HG02588 (cell line): ENCODE results near the gene LOXL3.

Experiments
- ATAC-seq: cut with Tn5 transposase; IDR thresholded peaks from one replicate; pipeline ENCODE4 v1.9.1; 2021; ENCODE audit warnings: mild to moderate bottlenecking, moderate library complexity; ENCODE audit not compliant: unreplicated experiment

The LOXL3 gene, protein sequence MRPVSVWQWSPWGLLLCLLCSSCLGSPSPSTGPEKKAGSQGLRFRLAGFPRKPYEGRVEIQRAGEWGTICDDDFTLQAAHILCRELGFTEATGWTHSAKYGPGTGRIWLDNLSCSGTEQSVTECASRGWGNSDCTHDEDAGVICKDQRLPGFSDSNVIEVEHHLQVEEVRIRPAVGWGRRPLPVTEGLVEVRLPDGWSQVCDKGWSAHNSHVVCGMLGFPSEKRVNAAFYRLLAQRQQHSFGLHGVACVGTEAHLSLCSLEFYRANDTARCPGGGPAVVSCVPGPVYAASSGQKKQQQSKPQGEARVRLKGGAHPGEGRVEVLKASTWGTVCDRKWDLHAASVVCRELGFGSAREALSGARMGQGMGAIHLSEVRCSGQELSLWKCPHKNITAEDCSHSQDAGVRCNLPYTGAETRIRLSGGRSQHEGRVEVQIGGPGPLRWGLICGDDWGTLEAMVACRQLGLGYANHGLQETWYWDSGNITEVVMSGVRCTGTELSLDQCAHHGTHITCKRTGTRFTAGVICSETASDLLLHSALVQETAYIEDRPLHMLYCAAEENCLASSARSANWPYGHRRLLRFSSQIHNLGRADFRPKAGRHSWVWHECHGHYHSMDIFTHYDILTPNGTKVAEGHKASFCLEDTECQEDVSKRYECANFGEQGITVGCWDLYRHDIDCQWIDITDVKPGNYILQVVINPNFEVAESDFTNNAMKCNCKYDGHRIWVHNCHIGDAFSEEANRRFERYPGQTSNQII

GRCh38 chr2:74553892-74554819, at the start of gene LOXL3, which contains the start of gene DOK1:
Gene LOXL3, minus strand, starts transcription at chr2:74553942. Its CDS starts 1,308 bp downstream, at chr2:74552634.
Gene DOK1, plus strand, starts transcription at chr2:74554720. Its CDS starts 35 bp downstream, at chr2:74554755.
- peak; percentile 53 for ATAC-seq

GRCh38 chr2:74602586-74603281, 49.0 kb upstream of the LOXL3 start:
- ATAC-seq: no peak

DNA sequence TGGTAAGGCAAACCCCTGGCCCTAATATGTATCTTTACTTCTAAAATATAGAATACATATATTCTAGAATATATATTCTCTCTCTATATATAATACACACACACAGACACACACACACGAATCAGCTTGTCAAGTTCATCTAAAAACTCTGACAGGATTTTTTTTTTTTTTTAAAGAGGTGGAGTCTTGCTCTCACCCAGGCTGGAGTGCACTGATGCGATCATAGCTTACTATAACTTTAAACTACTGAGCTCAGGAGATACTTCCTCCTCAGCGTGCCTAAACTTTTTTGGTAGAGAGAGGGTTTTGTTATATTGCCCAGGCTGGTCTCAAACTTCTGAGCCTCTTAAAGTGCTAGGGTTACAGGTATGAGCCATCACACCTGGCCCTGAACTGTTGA, 45.9 kb upstream of the LOXL3 start:
- ATAC-seq: no peak

DNA sequence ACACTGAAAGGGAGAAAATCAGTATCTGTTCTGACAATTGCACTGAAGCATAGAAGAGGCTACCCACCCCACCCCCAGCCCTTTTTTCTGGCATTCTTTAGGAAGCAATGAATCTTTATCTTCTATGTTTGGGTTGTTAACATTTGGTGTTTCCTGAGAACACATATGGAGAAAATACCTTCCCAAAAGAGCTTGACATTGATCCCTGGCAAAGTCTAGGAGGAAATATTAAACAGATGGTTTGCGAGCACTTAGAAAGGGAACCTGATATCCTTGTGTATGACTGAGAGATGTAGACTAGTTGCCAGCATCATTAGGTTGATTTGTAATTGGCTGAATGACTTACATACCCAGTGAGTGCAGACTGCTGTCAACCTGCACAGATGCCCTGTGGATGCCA, 43.7 kb upstream of the LOXL3 start:
- no peak for ATAC-seq

DNA sequence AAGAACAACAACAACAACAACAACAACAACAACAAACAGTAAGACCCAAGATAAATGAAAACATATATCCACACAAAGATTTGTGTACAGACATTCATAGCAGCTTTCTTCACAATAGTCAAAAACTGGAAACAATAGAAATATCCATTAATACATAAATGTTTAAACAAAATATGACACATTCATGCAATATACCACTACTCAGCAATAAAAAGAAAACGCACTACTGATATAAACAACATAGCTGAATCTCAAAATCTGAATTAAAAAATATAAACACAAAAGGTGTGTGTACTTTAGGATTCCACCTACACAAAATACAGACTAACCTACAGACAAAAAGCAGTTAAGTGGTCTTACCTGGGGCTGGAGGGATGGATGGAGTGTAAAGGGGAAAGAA, 42.8 kb upstream of the LOXL3 start:
- ATAC-seq: no peak

- ATAC-seq: no peak
These were observed 40.4 kb upstream of the LOXL3 start for GRCh38 chr2:74593826-74594772.

DNA sequence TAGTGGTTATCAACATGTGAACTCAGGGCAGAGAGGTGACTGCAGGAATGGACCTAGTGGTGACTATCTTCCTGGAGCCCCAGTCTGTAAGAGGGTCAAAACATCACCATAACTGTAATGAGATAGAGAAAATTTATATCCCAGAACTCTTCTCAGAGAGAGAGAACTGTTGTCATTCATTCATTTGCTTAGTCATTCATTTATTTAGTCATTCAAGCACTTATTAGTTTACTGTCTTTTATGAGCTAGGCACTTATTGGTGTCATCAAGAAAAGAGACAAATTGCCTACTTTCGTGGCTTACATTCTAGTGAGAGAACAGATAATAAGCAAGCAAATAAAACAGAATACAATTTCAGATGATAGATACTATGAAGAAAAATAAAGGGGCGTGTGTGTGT, 34.9 kb upstream of the LOXL3 start:
- ATAC-seq: no peak

DNA sequence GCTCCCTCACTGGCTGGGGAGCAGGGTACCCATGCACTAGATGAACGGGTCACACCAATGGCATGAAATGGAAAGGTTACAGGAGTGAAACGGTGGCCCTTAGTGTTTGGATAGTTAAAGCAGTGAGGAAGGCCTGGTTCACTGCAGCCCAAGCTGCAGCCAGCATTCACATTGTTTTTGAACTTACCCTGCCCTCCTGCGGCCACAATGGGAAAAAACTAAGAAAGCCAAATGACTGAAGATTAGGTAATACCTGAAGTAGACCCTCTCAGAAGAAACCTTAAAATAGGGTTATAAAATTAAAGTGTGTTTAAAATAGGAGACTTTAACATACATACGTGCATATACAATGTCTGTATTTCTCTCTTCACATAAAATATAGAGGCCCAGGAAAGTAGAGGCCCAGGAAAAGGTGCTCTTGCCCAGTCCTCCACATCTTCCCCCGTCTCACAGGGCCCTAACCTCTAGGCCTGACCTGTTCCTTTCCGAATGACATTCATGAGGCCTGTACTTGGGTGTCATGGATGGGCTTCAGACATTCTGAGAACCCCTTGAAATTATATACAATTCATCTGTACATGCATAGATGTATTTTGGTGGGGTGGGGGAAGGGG, 34.0 kb upstream of the LOXL3 start:
- no peak for ATAC-seq

DNA sequence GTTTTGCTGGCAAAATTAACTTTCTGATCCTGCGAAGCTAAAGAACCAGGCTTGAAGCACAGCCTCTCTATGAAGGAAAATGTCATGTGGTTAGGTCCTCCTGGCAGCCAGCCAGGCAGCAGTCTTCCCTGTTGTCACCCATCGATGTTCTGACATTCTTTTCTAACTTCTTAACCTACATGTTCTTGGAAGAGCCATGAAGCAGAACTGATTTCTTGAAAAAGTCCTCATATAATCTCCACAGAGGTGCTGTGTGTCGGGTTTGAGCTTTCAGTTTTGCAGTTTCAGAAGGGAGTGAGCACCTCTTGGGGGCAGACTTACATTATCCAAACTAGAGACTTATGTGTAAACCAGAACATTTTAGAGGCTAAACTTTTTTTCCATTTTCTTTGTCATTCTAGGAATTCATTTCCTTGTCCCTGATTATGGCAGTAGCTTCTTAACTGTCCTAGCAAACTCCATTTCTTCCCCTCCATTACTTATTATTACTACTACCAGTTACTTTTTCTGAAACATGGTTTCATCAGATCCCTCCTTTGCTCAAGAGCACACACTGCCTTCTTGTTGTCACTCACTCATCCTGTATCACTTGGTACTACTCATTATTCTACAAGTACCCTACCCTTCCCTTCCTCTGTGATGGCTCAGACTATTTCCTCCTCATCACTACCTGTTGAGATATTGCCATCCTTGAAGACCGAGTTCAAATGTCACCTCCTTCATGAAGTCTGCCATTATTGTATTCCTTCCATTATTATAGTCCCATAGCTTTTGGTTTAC, 31.9 kb upstream of the LOXL3 start:
- no peak for ATAC-seq

DNA sequence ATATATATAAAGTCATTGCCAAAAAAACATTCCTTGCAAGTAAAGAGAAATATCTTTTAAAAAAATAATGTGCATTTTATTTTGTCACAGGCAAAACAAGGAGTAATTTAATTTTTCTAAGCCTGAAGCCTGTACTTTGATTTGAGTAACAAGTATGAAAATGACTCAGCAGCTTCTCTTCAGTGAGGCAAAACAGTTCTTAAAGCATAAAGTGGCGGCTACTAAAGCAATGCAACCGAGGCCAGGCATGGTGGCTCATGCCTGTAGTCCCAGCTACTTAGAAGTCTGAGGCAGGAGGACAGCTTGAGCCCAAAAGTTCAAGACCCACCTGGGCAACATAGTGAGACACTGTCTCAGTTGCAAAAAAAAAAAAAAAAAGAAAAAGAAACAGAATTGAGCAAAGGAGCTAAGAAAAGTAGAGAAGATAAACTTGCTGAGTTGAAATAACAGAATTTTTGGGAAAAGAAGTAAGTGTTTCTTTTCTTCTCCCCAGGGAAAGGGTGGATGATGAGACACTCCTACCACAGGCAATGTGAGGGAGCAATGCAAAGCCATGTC, 30.4 kb upstream of the LOXL3 start:
- ATAC-seq: peak; percentile 48

- no peak for ATAC-seq
These were observed 29.8 kb upstream of the LOXL3 start for GRCh38 chr2:74583504-74583903.

DNA sequence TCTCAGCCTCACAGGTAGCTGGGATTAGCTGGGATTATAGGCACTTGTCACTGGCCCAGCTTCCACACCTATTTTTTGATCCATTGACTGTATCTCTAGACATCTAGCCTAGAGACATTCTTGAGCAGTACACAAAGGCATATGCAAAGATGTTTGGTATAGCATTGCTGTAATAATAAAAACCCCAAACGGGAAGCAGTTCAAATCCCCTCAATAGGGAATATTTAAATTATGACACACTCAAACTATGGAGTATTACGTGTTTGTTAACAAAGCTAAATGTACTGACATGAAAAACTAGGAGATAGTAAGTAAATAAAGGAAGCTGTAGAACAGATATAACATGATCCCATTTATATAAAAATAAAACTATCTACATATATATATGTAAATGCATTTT, 28.4 kb upstream of the LOXL3 start:
- no peak for ATAC-seq

GRCh38 chr2:74581463-74581862, 27.7 kb upstream of the LOXL3 start:
- no peak for ATAC-seq

GRCh38 chr2:74578408-74578807, 24.7 kb upstream of the LOXL3 start:
- ATAC-seq: peak; percentile 58

GRCh38 chr2:74577448-74577847, 23.7 kb upstream of the LOXL3 start:
- ATAC-seq: no peak

DNA sequence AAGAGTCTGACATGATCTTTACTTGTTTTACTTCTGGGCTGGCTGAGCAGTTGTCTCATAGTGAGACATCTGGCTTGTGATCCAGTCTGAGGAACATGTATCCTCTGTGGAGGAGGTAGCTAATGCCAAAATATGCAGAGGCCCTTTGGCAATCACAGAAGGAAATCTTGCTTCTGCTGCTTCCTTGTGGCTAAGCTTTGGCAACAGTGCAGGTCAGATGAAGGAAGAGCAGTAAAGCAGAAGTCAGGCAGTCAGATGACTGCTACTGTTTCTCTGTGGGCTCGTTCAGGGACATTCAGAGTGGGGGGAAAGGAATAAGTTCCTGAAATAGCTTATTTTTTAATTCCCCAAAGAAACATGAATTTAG, 23.1 kb upstream of the LOXL3 start:
- ATAC-seq: no peak

DNA sequence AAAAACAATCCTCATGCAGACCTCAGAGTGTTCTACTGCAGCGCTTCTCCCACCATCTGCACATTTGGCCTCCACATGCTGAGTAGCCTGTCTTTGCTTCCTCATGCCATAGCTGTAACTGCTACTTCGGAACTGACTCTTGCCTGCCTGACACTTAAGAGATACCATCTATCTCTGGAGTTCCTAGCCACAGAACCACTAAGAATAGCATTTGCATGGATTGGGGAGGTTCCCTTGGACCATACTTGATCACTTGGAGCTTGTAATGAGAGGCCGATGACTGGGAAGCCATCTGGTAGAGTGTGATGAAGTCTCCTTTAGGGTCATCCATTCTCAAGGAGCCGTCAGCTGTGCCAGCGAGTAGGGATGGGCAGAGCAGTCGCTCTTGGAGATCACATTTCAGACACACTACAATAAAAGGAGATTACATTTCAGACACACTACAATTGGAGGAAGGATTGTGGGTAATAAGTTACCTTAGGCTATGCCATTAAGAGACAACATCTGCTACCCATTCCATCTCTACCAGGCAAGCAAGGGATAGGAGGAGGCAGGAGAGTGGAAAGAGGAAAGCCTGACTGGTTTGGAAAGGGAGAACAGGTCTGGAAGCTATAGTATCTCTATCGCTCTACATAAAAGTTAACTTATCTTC, 22.6 kb upstream of the LOXL3 start:
- ATAC-seq: no peak
